K562 (cell line): Measurements from ENCODE around the gene XRCC3. TPM values are rescaled to one million over a fixed set of nuclear protein-coding genes. Genes with fewer than 3 reads are reported as not detected.

Experiments
- ETV6 ChIP-seq, 3 experiments: fragments of 150-350 bp in 1 of 3; sonication (generic) in 1 of 3; formaldehyde crosslinking in 1 of 3; IDR thresholded peaks; 2 replicates each; pipeline versions ENCODE4 v1.6.1 to v1.8.0; 2014 to 2022; ENCODE audit warnings: borderline replicate concordance in 2 of 3, low read depth in 2 of 3, antibody characterized with exemption in 1 of 3, low read length in 1 of 3, mild to moderate bottlenecking in 1 of 3, missing genetic modification reagents in 1 of 3
- EWSR1 ChIP-seq: fragments of 450-650 bp; IDR thresholded peaks from 2 replicates; pipeline ENCODE4 v1.6.1; 2018; ENCODE audit warnings: borderline replicate concordance, mild to moderate bottlenecking, low read depth, moderate library complexity; ENCODE audit not compliant: partially characterized antibody
- MEF2D ChIP-seq: conservative IDR thresholded peaks from 2 replicates; pipeline ENCODE4 v1.6.1; 2016; ENCODE audit warnings: low read depth, missing genetic modification characterization, missing compliant biosample characterization
- MTA1 ChIP-seq: fragments of 450-650 bp; IDR thresholded peaks from 2 replicates; pipeline ENCODE4 v1.6.1; 2017; ENCODE audit warnings: borderline replicate concordance
- POLR2B ChIP-seq: fragments of 450-650 bp; IDR thresholded peaks from 2 replicates; pipeline ENCODE4 v1.6.1; 2018; ENCODE audit warnings: low read depth; ENCODE audit not compliant: partially characterized antibody
- WHSC1 ChIP-seq: IDR thresholded peaks from one replicate; pipeline ENCODE4 v1.6.1; 2012; ENCODE audit warnings: low read length, control low read depth, inconsistent platforms
- ZNF133 ChIP-seq: fragments of 250-450 bp; sonication (Bioruptor Pico); IDR thresholded peaks from 2 replicates; pipeline ENCODE4 v1.4.0; 2020; ENCODE audit warnings: mild to moderate bottlenecking
- ZNF263 ChIP-seq: sonication (generic); formaldehyde crosslinking; IDR thresholded peaks from 2 replicates; pipeline ENCODE4 v1.8.0; 2022; ENCODE audit warnings: mild to moderate bottlenecking, missing genetic modification reagents, borderline replicate concordance
- ZNF785 ChIP-seq: fragments of 250-450 bp; sonication (Bioruptor Pico); IDR thresholded peaks from 2 replicates; pipeline ENCODE4 v1.4.0; 2020; ENCODE audit warnings: mild to moderate bottlenecking
- polyA plus RNA-seq, 8 experiments: library from polyadenylated mRNA; depleted of rRNA in 4 of 8; stranded (reverse) in 5 of 8; unstranded in 3 of 8; fragments of >200 nt; fragmentation: Nextera tagmentation in 2 of 8; fragmentation: Illumina TruSeq in 1 of 8; extraction: Ambion mirVana in 2 of 8; extraction: Trizol in 1 of 8; gene quantifications; 2 replicates each; pipeline versions ENCODE4 v1.2.1 to v1.2.3, GENCODE V29; 2011 to 2014; ENCODE audit warnings: inconsistent platforms in 1 of 8, missing spikeins in 1 of 8
- total RNA-seq, 7 experiments: library from RNA; depleted of rRNA in 6 of 7; stranded (reverse); fragments of >200 nt in 6 of 7; fragmentation: Illumina TruSeq in 2 of 7; extraction: Trizol in 2 of 7; gene quantifications; 2 replicates each; pipeline versions ENCODE4 v1.2.1 to v1.2.3, GENCODE V29; 2011 to 2021; ENCODE audit warnings: low replicate concordance in 1 of 7
- TF ChIP-seq, protein P1 (sequence below): fragments of 250-450 bp; sonication (Bioruptor Pico); IDR thresholded peaks from 2 replicates; pipeline ENCODE4 v1.4.0; 2020; ENCODE audit warnings: mild to moderate bottlenecking, moderate library complexity

XRCC3 gene
- total and polyA plus RNA-seq, 9 of the 15 experiments (the other 6 are each of a cell fraction or from before 2014, with no cell fraction given) = 0.34 to 59.3 (median 30.3) TPM

DNA sequence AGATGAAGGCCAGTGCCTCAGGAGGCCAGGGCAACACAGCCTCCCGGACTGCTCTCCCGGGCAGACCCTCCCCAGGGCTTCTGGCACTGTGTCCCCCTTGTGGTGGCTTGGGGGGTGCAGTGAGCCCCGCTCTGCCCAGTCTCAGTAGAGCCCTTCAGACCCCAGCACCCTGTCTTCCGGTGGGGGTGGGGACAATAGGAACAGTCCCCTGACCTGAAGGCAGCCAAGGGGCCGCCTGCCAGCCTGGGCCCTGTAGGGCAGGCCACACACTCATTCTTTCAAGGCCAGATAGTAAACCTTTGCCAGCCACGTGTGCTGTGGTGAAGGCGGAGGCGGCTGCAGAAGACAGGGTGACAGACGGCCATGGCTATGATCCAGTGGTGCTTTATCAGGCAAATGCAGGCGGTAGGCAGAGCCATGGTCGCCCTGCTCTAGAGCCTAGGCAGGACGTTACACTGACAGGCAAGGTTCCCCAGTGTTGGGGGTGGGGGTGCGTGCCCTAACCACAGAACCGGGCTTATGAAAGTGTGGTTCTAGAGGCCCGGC lies 15.3 kb upstream of the XRCC3 start (continued):
- TF ChIP-seq WHSC1 = no peak
- TF ChIP-seq MEF2D = no peak
- TF ChIP-seq MTA1 = no peak
- TF ChIP-seq EWSR1 = no peak
- TF ChIP-seq ETV6 (IDR thresholded peaks at IDR 0.05; ENCODE audit: borderline replicate concordance in 1 of 2, low read depth in 2 of 2, low read length in 1 of 2) = no peak
- TF ChIP-seq ETV6 (CRISPR knock-in tag; IDR thresholded peaks at IDR 0.05; ENCODE audit: borderline replicate concordance) = no peak
- no peak for TF ChIP-seq ZNF263 (CRISPR knock-in tag)
- TF ChIP-seq ZNF133 (CRISPR knock-in tag) = no peak
- TF ChIP-seq, protein P1, sequence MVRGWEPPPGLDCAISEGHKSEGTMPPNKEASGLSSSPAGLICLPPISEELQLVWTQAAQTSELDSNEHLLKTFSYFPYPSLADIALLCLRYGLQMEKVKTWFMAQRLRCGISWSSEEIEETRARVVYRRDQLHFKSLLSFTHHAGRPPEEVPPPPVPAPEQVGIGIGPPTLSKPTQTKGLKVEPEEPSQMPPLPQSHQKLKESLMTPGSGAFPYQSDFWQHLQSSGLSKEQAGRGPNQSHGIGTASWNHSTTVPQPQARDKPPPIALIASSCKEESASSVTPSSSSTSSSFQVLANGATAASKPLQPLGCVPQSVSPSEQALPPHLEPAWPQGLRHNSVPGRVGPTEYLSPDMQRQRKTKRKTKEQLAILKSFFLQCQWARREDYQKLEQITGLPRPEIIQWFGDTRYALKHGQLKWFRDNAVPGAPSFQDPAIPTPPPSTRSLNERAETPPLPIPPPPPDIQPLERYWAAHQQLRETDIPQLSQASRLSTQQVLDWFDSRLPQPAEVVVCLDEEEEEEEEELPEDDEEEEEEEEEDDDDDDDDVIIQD (CRISPR knock-in tag) = no peak
- TF ChIP-seq ZNF785 (CRISPR knock-in tag) = no peak
- TF ChIP-seq POLR2B = no peak
- TF ChIP-seq, all 486 proteins: peak for 52
